ENCODE data around the gene SYT1.

SYT1 gene

DNA sequence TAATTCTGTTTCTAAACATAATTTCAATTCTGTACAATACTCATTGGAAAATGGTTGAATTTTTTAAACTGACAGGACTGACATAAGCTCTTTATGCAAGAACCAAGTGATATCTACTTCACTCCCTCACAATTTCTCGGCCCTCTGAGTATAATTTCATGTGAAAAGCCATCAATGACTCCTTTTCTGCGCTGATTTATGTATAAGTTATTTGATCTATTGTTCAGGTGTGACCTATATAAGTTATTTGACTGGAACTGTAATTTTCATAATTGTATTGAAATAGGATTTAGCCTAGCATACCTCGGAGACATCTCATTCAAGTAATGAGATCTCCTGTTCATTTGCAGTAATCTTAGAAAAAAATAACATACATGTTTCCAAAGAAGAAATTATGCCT, 184.4 kb downstream of the SYT1 start:
- TF ChIP-seq, protein P1, sequence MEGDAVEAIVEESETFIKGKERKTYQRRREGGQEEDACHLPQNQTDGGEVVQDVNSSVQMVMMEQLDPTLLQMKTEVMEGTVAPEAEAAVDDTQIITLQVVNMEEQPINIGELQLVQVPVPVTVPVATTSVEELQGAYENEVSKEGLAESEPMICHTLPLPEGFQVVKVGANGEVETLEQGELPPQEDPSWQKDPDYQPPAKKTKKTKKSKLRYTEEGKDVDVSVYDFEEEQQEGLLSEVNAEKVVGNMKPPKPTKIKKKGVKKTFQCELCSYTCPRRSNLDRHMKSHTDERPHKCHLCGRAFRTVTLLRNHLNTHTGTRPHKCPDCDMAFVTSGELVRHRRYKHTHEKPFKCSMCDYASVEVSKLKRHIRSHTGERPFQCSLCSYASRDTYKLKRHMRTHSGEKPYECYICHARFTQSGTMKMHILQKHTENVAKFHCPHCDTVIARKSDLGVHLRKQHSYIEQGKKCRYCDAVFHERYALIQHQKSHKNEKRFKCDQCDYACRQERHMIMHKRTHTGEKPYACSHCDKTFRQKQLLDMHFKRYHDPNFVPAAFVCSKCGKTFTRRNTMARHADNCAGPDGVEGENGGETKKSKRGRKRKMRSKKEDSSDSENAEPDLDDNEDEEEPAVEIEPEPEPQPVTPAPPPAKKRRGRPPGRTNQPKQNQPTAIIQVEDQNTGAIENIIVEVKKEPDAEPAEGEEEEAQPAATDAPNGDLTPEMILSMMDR (IDR thresholded peaks at IDR 0.05; ENCODE audit: insufficient read depth, missing control alignments): no peak
- FAIRE-seq (peak; percentile 32), DNase-seq (ENCODE audit: insufficient read length, low spot score) (no peak)

- DNase-seq (ENCODE audit: insufficient read length, low spot score) (no peak), FAIRE-seq (no peak)
- TF ChIP-seq, protein P1 (IDR thresholded peaks at IDR 0.05; ENCODE audit: insufficient read depth, missing control alignments): no peak
These were observed 188.8 kb downstream of the SYT1 start for GRCh38 chr12:79053394-79053793.

DNA sequence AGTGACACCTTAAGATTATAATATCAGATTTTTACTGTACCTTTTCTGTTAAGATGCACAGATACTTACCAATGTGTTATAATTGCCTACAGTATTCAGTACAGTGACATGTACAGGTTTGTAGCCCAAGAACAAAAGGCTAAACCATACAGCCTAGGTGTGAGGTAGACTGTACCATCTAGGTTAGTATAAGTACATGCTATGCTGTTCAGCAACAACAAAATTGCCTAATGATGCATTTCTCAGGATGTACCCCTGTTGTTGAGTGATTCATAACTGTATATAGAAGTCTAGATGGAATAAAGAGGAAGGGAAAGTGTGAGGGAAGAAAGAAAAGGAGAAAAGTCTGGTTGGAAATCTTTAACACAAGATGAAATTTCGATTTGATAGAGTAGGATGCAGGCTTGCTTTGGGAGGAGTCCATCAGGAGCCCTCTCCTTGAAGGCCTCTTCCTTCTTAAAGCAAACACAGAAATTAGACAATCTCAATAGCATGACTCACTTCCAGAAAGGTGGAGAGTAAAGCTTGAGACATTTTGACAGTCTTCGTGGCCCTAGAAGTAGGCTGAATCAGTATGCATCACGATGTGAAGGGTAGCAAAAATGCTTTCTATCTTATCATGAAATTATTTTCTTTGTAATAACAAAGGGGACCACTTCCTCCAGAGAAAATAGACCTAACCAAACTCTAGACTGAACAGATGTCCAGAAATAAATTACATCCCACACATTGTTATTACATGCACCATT, 191.5 kb downstream of the SYT1 start:
- peak; percentile 73 for FAIRE-seq
- no peak for DNase-seq (ENCODE audit: insufficient read length, low spot score)
- TF ChIP-seq, protein P1 (IDR thresholded peaks at IDR 0.05; ENCODE audit: insufficient read depth, missing control alignments): no peak

DNA sequence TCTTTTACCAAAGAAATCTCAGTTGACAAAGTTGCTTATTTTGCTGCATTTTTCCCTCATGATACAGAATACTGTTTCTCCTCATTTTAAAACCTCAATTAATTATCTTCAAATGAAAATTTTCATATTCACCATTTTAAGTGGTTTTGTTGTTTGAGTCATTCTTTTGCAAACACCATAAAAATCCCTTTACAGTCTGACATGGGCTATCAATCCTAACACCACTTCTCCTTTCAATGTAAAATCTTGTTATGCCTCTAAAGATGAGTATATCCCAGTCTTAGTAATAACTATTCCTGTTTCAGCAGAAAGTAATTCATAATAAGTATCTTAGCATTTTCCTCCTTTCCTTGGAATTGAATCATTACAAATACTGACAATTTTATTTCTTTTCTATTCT, 192.2 kb downstream of the SYT1 start:
- no peak for DNase-seq (ENCODE audit: insufficient read length, low spot score)
- TF ChIP-seq, protein P1 (IDR thresholded peaks at IDR 0.05; ENCODE audit: insufficient read depth, missing control alignments): no peak
- FAIRE-seq: no peak

DNA sequence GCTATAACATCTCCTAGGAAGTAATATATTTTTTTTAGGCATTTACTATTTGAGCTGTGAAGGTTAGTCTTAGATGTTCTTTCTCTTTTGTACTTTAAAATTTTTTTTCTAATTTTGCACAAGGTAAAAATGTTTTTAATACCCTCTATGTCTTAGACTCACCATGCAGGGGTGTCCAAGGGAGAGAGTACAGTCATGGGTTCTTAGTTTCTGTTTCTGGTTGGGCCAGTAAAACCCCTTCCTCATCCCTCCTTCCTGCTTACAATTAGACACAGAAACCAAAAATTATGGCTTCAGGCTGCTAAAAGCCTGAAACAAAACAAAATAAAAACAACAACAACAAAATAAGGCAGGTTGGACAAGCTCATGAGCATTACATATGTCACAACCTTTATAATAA, 193.0 kb downstream of the SYT1 start:
- FAIRE-seq: no peak
- no peak for DNase-seq (ENCODE audit: insufficient read length, low spot score)
- TF ChIP-seq, protein P1 (IDR thresholded peaks at IDR 0.05; ENCODE audit: insufficient read depth, missing control alignments): no peak

DNA sequence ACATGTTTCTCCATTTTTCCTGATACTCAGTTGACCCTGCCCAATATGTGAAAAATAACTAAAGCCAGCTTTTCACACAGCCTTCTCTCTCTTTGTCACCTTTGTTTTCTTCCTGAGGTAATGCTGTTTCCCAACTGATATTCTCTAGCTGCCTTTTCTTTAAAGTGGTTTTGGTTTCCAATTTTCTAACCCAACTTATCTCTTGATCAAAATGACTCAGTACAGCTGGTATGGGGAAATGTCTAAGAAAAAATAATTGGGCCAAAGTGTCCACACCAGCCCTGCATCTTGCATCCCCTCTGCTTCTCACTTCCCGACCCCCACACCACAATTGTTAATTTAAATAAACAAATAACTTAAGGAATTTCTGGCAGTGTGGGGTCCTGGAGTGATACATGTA, 193.8 kb downstream of the SYT1 start:
- FAIRE-seq (no peak), DNase-seq (ENCODE audit: insufficient read length, low spot score) (no peak)
- TF ChIP-seq, protein P1 (IDR thresholded peaks at IDR 0.05; ENCODE audit: insufficient read depth, missing control alignments): no peak

- FAIRE-seq: no peak
- TF ChIP-seq, protein P1 (IDR thresholded peaks at IDR 0.05; ENCODE audit: insufficient read depth, missing control alignments): no peak
- no peak for DNase-seq (ENCODE audit: insufficient read length, low spot score)
These were observed 195.0 kb downstream of the SYT1 start for GRCh38 chr12:79059557-79059956.

Measured in D721Med (cell line).